H54 (cell line): ENCODE measurements around the gene CGNL1.

Source experiments
- DNase-seq: peaks from one replicate; pipeline ENCODE4 v3.0.0; 2011; ENCODE audit warnings: low spot score, mixed read lengths; ENCODE audit not compliant: insufficient read length
- FAIRE-seq: peaks from 3 replicates; lab custom pipeline; 2011; peaks lifted over from hg19 to GRCh38; lab: Jason Lieb, UNC
- POLR2A ChIP-seq: IDR thresholded peaks from 2 replicates; pipeline ENCODE4 v1.6.1; 2011; ENCODE audit warnings: low read depth, mild to moderate bottlenecking, low read length

The CGNL1 gene

DNA sequence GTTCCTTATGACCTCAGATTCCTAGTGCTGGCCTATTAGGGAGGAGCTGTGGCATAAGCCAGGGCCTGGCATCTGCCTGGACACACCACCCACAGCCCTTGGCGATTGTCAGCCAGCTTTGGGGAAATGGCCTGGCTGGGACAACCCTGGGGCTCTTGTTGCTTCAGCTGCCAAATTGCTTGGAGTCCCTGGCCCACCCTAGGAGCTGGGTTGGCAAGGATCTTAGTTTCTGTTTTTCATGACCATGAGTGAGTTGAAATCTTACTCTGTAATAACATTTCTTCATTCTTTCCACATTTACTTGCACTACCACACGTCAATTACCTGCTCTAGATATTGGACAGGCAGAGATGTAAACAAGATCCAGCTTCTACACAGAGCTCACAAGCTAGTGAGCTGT is 213.4 kb downstream of the CGNL1 start:
- TF ChIP-seq POLR2A = no peak
- FAIRE-seq (no peak), DNase-seq (no peak)

DNA sequence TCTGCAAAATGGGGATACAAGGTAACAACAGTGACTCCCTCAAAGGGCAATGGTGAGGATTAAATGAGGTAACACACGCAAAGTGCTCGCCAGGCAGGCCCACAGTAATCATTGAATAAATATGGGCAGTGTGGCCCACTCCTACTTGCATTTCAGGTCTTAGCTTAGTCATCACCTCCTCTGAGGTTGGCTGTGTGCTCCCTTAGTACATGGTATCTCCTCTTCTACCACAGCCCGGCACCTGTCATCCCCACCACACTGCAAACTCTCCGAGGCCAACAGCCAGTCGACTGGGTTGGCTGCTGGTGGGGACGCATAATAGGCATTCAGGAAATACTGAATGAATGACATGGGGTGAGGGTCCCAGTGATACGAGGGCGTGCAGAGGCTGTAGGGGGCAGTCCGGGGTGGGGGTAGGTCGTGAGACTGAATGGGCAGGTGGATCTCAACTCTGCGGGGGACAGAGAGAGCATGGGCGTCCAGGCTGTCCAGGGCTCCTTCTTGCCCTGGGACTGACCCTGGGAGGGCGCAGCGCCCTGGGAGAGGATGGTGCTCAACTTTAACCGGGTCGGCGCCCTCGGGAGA is 215.0 kb downstream of the CGNL1 start:
- no peak for TF ChIP-seq POLR2A
- FAIRE-seq = no peak
- no peak for DNase-seq

DNA sequence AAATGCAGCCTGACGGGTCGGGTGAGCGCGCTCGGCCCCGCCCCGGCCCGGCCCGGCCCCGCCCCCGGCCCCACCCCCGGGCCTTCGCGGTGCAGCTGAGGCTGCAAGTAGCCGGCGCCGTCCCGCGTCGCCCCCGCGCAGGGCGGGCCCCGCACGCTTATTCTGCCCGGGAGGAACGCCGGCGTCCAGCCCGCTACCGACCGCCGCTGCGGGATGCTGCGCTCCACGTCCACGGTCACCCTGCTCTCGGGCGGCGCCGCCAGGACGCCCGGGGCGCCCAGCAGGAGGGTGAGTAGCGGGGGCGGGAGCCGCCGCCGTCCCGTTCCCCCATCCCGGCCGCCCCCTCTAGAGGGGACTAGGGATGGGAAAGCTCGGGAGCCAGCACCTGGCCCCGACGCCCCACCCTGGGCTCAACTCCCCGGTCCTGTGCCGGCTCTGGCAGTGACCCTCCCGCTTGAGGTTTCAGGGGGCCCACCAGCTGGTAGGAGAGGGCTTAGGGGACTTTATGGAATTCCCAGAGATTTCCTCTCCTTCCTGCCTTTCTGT is 215.6 kb downstream of the CGNL1 start, which contains the start of gene MYZAP:
Gene MYZAP, plus strand, starts transcription at position 83 of the 546 bp plus-strand sequence. Its CDS starts 131 bp downstream, at position 214.
- TF ChIP-seq POLR2A = no peak
- no peak for FAIRE-seq
- peak; percentile 50 for DNase-seq

DNA sequence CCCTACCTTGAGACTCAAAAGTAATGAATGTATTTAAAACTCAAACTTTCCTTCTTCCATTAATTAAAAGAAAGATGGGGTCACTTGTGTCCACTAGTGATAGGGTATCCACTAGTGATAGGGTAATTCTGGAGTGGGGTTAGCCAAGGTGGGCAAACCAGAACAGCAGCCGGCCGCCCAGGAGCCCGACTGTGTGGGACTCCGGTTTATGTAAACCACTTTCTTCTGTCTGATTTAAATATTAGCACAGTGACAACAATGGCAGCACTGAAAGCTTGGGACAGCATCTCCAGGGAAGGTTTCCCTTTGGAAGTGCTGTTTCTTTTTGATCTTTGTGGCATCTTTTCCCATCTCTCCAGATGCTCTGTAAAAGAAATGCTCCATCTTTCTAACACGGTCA is 216.1 kb downstream of the CGNL1 start:
- FAIRE-seq = no peak
- no peak for DNase-seq
- TF ChIP-seq POLR2A = no peak

DNA sequence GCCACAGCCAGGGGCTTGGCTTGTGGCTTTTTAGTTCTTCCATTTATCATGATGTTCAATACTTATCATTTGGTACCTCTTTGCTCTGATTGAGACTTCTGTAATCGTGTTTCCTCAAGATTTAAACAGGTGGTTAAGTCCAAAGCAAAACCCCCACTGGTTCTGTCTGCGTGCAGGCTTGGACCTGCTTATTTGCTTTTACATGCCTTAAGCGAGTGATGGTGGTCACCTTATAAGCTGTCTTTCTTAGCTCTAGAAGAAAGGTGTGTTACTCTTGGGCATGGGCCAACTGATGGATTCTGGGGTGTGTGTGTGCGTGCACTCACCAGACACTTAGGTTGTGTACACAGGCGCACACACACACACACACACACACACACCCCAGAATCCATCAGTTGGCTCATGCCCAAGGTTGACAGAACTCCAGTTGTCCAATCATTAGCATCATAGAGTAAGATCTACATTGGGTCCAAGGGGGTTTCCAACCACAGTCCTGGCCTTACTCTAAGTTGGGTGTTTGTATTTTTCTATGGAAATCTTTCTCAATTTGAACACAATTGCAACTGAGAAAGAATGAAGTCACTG is 216.6 kb downstream of the CGNL1 start:
- no peak for TF ChIP-seq POLR2A
- FAIRE-seq (no peak), DNase-seq (no peak)

DNA sequence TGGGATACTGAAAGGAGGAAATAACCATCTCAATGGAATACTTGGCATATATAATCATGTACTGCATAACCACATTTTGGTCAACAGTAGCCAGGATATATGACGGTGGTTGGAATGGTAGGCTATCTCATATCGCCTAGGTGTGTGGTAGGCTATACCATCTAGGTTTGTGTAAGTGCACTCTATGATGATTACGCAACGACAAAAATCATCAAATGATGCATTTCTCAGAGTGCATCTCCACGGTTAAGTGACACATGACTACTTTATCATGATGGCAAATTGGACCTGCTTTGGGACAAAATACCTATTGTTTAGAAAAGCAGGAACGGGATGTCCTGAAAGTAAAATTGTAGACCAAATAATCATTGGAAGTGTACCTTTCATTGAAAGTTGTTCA is 218.2 kb downstream of the CGNL1 start:
- no peak for TF ChIP-seq POLR2A
- no peak for FAIRE-seq
- no peak for DNase-seq

DNA sequence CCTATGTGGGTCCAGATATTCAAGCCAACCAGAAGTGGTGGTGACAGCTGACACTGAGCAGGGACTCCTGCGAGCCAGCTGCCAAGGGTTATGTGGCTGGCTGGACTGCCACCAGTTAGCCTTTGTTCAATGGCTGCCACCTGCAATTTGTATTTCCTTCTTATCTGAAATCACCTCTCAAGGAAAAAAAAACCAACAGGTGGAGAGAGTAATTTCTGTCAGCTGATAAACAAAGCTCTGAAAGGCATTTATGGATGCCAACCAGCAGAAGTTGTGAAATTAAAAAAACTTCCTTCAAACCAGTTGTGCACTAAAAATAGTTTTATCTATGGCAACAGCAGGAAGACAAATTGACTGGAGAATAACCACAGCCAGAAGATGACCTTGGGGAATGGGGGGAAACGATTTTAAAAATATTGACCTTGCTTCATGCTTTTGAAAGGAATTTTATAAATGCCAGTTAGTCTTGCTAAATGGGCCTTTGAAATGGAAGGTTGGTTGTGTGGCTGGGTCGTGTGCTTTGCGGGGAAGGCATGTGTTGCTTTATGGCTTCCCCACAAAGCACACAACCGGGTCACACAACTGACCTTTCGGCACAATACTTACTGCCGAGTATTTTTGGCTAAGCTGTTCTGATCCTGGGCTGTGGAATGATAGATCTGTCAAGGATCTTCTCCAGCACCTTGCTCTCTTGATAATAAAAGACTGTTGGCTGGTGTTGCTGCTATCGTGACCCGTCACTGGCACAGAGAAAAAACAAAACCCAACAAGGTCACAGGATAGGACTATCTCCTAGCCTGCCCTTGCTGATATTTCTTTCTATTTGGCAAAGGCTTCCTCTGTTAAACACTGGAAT is 218.9 kb downstream of the CGNL1 start:
- no peak for TF ChIP-seq POLR2A
- DNase-seq (no peak), FAIRE-seq (no peak)

DNA sequence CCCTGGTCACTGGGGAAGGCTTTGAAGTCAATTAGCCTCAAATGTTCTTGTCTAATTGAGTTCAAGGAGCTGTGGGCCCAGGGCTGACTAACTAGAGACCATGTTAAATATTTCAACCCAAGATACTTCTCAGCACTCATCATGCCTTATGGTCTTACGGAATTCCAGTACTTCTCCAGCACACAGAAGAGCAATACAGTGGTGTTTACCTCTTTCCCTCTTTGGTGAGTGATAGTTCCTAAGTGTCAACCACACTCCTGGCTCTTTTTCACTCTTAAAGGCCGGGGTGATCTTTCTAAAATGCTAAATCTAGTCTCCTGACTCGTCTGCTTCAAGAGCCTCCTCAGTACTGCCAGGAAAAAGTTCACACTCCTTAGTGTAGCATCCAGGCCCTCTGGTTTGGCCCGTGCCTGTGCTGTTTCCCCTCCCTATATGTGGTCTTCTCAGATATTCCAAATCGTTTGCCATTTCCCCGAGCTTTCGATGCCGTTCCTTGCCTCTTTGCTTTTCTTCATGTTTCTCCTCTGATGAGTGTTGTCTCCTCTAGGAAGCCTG is 220.1 kb downstream of the CGNL1 start:
- DNase-seq (no peak), FAIRE-seq (no peak)
- no peak for TF ChIP-seq POLR2A

DNA sequence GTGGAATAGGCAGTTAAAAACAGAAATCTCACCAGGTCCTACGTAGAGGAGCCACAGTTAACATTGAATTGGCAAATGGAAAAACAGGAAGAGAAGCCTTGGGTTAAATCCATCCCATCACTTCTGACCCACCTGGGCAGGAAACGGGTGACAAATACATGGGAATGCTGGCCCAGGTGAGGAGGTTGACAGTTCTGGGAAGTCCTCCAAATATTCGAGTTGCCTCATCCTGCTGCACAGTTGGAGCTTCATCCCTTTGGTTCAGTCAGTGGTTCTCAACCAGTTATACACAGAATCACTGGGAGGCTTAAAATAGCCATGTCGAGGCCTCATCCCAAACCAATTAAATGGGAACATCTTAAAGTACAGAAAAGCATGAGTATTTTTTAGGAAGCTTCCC is 220.7 kb downstream of the CGNL1 start:
- DNase-seq (no peak), FAIRE-seq (no peak)
- TF ChIP-seq POLR2A = no peak

DNA sequence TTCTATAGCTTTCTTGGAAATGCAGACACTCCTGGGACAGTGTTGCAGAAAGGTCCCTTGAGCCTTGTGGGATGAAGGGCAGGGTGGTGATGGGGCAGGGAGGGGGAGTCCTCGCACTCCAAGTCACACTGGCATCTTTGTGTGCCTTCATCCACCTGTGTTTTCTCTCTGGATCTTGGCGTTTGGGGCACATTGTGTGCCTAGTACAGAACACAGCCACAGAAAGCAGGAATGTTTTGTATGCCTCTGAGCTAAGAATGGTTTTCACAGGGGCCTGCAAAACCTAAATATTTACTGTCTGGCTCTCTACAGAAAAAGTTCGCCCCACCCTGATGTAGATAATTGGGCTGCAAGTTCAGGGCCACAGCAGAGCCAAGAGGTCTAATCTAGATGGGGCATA is 221.1 kb downstream of the CGNL1 start:
- no peak for TF ChIP-seq POLR2A
- FAIRE-seq (no peak), DNase-seq (no peak)

DNA sequence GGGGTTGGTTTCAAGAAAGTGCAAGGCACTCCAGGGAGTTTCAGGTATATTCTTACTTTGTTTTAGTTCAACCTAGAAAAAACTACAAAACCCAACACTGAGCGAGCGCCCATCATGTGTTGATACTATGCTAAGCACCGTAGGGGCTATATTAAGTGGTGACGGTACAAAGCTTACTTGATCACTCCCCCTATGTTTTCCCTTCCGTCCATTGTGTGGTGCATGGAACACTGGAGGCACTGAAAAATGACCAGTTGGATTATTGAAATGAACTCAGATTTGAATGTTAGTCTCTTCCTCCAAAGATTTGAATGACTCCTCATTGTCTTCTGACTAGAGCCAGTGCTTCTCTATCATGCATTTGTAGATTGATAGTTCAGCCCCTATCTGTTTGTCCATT is 222.0 kb downstream of the CGNL1 start:
- FAIRE-seq (no peak), DNase-seq (no peak)
- TF ChIP-seq POLR2A = no peak

DNA sequence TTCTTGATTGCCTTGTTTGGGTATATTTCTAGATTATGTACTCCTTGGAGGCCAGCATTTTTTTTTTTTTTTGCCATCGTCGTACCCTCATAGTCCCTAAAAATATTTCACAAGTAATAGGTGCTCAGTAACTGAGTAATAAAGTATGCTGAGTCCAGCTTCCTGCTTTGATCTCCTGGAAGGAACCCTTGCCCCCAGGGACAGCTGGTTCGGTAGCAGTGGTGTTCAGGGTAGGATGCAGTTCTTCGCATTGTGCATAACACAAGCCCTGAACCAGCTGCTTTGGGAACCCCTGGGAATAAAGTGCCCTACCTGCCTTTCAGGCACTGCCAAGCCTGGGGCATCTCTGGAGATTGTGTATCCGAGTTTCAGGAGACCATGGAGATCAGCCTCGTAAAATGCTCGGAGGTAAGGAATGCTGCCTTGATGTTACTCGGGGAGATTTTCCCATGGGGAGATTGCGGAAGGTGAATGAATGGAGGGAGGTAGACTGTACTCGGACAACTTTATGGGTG is 223.0 kb downstream of the CGNL1 start:
- DNase-seq (no peak), FAIRE-seq (no peak)
- TF ChIP-seq POLR2A = no peak

DNA sequence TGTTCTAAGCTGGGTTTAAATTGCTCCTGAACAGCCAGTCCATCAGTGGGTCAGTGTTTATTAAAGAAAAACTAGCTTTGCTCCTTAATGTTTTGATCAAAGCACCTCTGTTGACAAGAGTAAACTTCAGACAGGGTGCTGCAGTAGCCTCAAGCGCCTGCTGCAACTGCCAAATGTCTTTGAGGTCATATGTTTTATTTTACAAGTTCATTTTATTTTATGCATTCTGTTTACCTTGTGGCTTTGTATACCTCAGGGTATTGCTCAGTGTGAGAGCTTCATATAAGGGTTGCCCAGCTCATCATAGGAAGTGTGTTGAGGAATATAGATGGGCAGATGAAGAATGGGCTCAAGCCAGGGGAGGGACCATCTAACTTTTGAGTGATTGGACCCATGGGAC is 223.9 kb downstream of the CGNL1 start:
- FAIRE-seq = no peak
- DNase-seq = no peak
- TF ChIP-seq POLR2A = no peak
